ENCODE measurements around the gene GLI3. TPM values are rescaled to one million over a fixed set of nuclear protein-coding genes. Genes with fewer than 3 reads are reported as not detected.

The GLI3 gene
- total and polyA plus RNA-seq, 2 of the 8 experiments (the other 6 are each of a cell fraction or from before 2014, with no cell fraction given): 8.0 to 31.1 TPM

GRCh38 chr7:42154173-42154572 lies 82.8 kb downstream of the GLI3 start (continued):
- TF ChIP-seq, protein P1, sequence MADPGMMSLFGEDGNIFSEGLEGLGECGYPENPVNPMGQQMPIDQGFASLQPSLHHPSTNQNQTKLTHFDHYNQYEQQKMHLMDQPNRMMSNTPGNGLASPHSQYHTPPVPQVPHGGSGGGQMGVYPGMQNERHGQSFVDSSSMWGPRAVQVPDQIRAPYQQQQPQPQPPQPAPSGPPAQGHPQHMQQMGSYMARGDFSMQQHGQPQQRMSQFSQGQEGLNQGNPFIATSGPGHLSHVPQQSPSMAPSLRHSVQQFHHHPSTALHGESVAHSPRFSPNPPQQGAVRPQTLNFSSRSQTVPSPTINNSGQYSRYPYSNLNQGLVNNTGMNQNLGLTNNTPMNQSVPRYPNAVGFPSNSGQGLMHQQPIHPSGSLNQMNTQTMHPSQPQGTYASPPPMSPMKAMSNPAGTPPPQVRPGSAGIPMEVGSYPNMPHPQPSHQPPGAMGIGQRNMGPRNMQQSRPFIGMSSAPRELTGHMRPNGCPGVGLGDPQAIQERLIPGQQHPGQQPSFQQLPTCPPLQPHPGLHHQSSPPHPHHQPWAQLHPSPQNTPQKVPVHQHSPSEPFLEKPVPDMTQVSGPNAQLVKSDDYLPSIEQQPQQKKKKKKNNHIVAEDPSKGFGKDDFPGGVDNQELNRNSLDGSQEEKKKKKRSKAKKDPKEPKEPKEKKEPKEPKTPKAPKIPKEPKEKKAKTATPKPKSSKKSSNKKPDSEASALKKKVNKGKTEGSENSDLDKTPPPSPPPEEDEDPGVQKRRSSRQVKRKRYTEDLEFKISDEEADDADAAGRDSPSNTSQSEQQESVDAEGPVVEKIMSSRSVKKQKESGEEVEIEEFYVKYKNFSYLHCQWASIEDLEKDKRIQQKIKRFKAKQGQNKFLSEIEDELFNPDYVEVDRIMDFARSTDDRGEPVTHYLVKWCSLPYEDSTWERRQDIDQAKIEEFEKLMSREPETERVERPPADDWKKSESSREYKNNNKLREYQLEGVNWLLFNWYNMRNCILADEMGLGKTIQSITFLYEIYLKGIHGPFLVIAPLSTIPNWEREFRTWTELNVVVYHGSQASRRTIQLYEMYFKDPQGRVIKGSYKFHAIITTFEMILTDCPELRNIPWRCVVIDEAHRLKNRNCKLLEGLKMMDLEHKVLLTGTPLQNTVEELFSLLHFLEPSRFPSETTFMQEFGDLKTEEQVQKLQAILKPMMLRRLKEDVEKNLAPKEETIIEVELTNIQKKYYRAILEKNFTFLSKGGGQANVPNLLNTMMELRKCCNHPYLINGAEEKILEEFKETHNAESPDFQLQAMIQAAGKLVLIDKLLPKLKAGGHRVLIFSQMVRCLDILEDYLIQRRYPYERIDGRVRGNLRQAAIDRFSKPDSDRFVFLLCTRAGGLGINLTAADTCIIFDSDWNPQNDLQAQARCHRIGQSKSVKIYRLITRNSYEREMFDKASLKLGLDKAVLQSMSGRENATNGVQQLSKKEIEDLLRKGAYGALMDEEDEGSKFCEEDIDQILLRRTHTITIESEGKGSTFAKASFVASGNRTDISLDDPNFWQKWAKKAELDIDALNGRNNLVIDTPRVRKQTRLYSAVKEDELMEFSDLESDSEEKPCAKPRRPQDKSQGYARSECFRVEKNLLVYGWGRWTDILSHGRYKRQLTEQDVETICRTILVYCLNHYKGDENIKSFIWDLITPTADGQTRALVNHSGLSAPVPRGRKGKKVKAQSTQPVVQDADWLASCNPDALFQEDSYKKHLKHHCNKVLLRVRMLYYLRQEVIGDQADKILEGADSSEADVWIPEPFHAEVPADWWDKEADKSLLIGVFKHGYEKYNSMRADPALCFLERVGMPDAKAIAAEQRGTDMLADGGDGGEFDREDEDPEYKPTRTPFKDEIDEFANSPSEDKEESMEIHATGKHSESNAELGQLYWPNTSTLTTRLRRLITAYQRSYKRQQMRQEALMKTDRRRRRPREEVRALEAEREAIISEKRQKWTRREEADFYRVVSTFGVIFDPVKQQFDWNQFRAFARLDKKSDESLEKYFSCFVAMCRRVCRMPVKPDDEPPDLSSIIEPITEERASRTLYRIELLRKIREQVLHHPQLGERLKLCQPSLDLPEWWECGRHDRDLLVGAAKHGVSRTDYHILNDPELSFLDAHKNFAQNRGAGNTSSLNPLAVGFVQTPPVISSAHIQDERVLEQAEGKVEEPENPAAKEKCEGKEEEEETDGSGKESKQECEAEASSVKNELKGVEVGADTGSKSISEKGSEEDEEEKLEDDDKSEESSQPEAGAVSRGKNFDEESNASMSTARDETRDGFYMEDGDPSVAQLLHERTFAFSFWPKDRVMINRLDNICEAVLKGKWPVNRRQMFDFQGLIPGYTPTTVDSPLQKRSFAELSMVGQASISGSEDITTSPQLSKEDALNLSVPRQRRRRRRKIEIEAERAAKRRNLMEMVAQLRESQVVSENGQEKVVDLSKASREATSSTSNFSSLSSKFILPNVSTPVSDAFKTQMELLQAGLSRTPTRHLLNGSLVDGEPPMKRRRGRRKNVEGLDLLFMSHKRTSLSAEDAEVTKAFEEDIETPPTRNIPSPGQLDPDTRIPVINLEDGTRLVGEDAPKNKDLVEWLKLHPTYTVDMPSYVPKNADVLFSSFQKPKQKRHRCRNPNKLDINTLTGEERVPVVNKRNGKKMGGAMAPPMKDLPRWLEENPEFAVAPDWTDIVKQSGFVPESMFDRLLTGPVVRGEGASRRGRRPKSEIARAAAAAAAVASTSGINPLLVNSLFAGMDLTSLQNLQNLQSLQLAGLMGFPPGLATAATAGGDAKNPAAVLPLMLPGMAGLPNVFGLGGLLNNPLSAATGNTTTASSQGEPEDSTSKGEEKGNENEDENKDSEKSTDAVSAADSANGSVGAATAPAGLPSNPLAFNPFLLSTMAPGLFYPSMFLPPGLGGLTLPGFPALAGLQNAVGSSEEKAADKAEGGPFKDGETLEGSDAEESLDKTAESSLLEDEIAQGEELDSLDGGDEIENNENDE (IDR thresholded peaks at IDR 0.05; ENCODE audit: insufficient replicate concordance, low read length): no peak
